Osteocyte (in vitro differentiated cells): ENCODE measurements around the gene ITGA11. TPM values are rescaled to one million over a fixed set of nuclear protein-coding genes. Genes with fewer than 3 reads are reported as not detected.

Experiments used
- DNase-seq: peaks from one replicate; pipeline ENCODE4 v3.0.0; 2021; ENCODE audit warnings: mixed read lengths; ENCODE audit not compliant: unreplicated experiment; ENCODE audit errors: extremely low spot score
- H3K27ac Mint-ChIP-seq: one replicate; pipeline ENCODE4 v1.8.0; 2021; ENCODE audit warnings: mild to moderate bottlenecking, mixed read lengths; ENCODE audit not compliant: unreplicated experiment
- H3K27me3 Mint-ChIP-seq: one replicate; pipeline ENCODE4 v1.8.0; 2021; ENCODE audit warnings: mixed read lengths; ENCODE audit not compliant: unreplicated experiment
- H3K36me3 Mint-ChIP-seq: one replicate; pipeline ENCODE4 v1.8.0; 2021; ENCODE audit warnings: mixed read lengths; ENCODE audit not compliant: unreplicated experiment
- H3K4me1 Mint-ChIP-seq: one replicate; pipeline ENCODE4 v1.8.0; 2021; ENCODE audit warnings: mixed read lengths; ENCODE audit not compliant: unreplicated experiment
- H3K4me3 Mint-ChIP-seq: one replicate; pipeline ENCODE4 v1.8.0; 2021; ENCODE audit warnings: mild to moderate bottlenecking, moderate library complexity, mixed read lengths; ENCODE audit not compliant: unreplicated experiment
- H3K9me3 Mint-ChIP-seq: one replicate; pipeline ENCODE4 v1.8.0; 2021; ENCODE audit warnings: mixed read lengths; ENCODE audit not compliant: unreplicated experiment
- total RNA-seq: library from RNA; stranded (reverse); gene quantifications from 2 replicates; pipeline ENCODE4 v1.2.1, GENCODE V29; 2021
- TF ChIP-seq, protein P1 (sequence below): fragments of 200-600 bp; sonication (generic); IDR thresholded peaks from 2 replicates; pipeline ENCODE4 v1.5.0; 2021; ENCODE audit warnings: antibody characterized with exemption, mild to moderate bottlenecking, moderate library complexity

Gene ITGA11
- total RNA-seq, 1 donor from 2014 or later: 1,149 TPM

DNA sequence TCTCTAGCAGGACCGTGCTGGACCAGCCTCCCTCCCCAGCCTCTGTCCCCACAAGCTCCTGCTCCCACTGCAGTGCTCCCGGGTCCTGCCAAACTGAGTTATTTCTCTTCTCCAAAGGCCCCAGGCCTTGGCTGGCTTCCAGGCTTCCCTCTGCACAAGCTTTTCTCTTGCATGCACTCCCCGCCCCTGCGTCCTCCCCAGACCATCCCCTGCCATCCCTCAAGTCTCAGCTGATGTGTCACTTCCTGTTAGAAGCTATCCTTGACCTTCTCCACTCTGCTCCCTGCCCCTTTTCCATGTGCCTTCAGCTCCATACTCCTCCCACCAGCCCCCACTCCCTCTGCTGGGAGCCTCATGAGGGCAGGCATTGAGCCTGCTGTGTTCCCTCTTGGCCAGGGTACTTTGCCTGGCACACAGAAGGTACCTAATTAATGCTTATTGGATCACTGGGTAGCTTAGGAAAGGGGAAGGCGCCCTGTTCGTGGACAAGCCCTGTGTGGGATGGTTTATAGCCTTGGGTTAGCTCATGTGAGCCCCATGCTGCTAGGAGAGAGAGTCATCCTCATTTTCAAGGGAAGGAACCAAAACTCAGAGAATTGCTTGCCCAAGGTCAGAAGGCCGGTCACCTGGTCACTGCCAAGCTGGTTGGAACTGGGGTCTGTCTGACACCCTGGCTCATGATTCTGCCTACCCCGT, 98.0 kb downstream of the ITGA11 start:
- TF ChIP-seq, protein P1, sequence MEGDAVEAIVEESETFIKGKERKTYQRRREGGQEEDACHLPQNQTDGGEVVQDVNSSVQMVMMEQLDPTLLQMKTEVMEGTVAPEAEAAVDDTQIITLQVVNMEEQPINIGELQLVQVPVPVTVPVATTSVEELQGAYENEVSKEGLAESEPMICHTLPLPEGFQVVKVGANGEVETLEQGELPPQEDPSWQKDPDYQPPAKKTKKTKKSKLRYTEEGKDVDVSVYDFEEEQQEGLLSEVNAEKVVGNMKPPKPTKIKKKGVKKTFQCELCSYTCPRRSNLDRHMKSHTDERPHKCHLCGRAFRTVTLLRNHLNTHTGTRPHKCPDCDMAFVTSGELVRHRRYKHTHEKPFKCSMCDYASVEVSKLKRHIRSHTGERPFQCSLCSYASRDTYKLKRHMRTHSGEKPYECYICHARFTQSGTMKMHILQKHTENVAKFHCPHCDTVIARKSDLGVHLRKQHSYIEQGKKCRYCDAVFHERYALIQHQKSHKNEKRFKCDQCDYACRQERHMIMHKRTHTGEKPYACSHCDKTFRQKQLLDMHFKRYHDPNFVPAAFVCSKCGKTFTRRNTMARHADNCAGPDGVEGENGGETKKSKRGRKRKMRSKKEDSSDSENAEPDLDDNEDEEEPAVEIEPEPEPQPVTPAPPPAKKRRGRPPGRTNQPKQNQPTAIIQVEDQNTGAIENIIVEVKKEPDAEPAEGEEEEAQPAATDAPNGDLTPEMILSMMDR: no peak
- H3K27me3 Mint-ChIP-seq: no peaks in the 10 kb centered on the region
- H3K4me3 Mint-ChIP-seq: peak overlapping the region; percentile 42
- H3K4me1 Mint-ChIP-seq: peaks cover 83% of the 10 kb centered on the region
- H3K36me3 Mint-ChIP-seq: peaks cover 70% of the 10 kb centered on the region
- DNase-seq: no peak
- H3K9me3 Mint-ChIP-seq: no peaks in the 10 kb centered on the region
- H3K27ac Mint-ChIP-seq: peak overlapping the region; percentile 97

DNA sequence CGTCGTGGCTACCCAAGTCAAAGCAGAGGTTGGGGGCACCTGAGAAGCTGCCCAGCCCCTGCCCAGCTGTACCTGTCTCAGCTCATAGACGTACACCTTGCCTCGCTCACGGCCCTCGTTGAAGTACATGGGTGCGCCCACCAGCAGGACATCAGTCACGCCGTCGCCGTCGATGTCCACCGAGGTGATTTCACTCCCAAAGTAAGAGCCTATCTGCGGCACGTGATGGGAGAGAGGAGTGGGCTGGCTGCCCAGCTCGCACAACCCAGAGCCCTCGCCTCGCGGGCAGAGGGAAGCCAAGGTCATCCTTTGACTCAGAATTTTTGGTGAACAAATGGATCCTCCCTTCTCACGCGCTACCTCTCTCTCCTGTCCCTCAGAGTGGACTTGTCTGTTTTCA, 99.7 kb downstream of the ITGA11 start:
- no peak for DNase-seq
- H3K4me3 Mint-ChIP-seq: no peak overlapping the region
- H3K27ac Mint-ChIP-seq: peak overlapping the region; percentile 97
- H3K36me3 Mint-ChIP-seq: peaks cover 74% of the 10 kb centered on the region
- peaks cover 89% of the 10 kb centered on the region for H3K4me1 Mint-ChIP-seq
- no peaks in the 10 kb centered on the region for H3K27me3 Mint-ChIP-seq
- TF ChIP-seq, protein P1: no peak
- no peaks in the 10 kb centered on the region for H3K9me3 Mint-ChIP-seq

DNA sequence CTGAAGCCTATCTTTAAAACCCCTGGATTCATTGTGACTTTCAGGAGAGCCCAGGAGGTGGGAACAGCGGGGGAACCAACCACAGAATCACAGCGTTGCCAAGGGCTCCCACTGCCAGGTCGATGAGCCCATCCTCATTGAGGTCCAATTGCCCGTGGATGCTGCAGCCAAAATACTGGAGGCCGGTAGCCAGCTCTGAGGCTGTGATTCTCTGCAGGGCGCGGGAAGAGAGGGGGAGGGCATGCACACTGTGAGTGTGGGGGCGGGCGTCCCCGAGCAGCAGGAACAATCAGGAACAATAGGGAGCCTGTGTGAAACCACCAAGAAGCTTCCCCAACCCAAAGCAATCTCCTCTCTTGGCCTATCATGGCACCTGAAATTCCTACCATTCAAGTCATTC, 101.1 kb downstream of the ITGA11 start:
- TF ChIP-seq, protein P1: no peak
- no peak for DNase-seq
- Mint-ChIP-seq H3K27me3 (no peaks in the 10 kb centered on the region), H3K36me3 (peaks cover 81% of the 10 kb centered on the region), H3K27ac (peak overlapping the region; percentile 97), H3K9me3 (no peaks in the 10 kb centered on the region), H3K4me1 (peaks cover 90% of the 10 kb centered on the region), H3K4me3 (peak overlapping the region; percentile 44)

DNA sequence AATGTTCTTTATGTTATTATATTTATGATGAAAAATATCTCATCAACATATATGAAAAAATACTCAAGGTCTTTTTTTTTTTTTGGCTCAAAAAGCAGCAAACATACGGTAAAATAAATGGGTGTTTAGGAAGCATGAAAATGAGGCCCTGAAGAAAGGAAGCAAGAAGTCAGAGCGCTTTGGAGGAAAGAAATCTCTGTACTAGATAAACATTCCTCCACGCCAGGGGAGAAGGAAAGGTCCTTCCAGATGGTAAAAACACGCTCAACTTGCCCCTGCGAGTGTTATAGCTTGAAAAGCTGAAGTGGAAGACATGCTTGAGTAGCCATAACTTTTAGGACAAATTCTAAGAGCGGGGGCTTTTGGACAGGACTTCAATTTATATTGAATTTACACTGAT, 101.5 kb downstream of the ITGA11 start:
- no peak for DNase-seq
- peak overlapping the region; percentile 97 for H3K27ac Mint-ChIP-seq
- peaks cover 82% of the 10 kb centered on the region for H3K36me3 Mint-ChIP-seq
- no peaks in the 10 kb centered on the region for H3K9me3 Mint-ChIP-seq
- H3K4me1 Mint-ChIP-seq: peaks cover 89% of the 10 kb centered on the region
- TF ChIP-seq, protein P1: no peak
- peak overlapping the region; percentile 44 for H3K4me3 Mint-ChIP-seq
- H3K27me3 Mint-ChIP-seq: no peaks in the 10 kb centered on the region

DNA sequence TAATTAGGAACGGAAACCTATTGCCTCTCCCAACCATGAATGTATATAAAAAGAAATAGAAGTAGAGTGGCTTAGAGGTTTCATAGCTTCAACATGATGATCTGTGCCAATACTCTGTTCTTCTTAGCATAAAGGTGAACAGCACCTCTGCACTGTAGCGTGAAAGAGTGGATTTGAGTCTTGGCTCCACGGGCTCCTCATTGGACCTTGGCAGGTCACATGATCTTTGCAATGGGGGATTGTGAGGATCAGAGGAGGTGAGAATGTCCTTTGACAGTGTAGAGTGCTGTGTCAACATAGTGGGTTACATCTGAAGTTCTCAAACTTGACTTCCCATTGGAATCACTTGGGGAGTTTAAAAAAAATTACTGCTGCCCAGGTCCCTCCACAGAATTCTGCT, 103.0 kb downstream of the ITGA11 start:
- peaks cover 81% of the 10 kb centered on the region for H3K36me3 Mint-ChIP-seq
- H3K9me3 Mint-ChIP-seq: no peaks in the 10 kb centered on the region
- no peak for DNase-seq
- H3K27me3 Mint-ChIP-seq: no peaks in the 10 kb centered on the region
- H3K4me1 Mint-ChIP-seq: peaks cover 74% of the 10 kb centered on the region
- TF ChIP-seq, protein P1: no peak
- H3K4me3 Mint-ChIP-seq: no peak overlapping the region
- peak overlapping the region; percentile 97 for H3K27ac Mint-ChIP-seq
